CD4-positive, alpha-beta T cell (primary cell): ENCODE results near the gene CLPSL1. TPM values are rescaled to one million over a fixed set of nuclear protein-coding genes. Genes with fewer than 3 reads are reported as not detected.

ENCODE experiments used
- ATAC-seq: fragments of 200-7000 bp; cut with Tn5 transposase; one replicate; pipeline ENCODE4 v1.10.0; 2022; ENCODE audit warnings: mild to moderate bottlenecking; ENCODE audit not compliant: poor library complexity
- CTCF ChIA-PET: fragments of 350-600 bp; sonication (Branson Sonifier 250); formaldehyde crosslinking; loops from one replicate; lab custom pipeline; 2021; ENCODE audit warnings: antibody characterized with exemption, inconsistent platforms; lab: Charles Lee
- POLR2A ChIA-PET: fragments of 350-600 bp; sonication (Branson Sonifier 250); formaldehyde crosslinking; loops from one replicate; lab custom pipeline; 2021; ENCODE audit warnings: antibody characterized with exemption, inconsistent platforms; lab: Charles Lee
- DNase-seq, 14 experiments: peaks; one replicate each; pipeline ENCODE4 v3.0.0-alpha.2; 2013 to 2020; ENCODE audit warnings: mixed read lengths in 2 of 14
- H3K27ac ChIP-seq, 2 donors: one replicate each; pipeline versions ENCODE4 v1.5.1 to v1.7.0; 2013; ENCODE audit warnings: low read length in 2 of 2, low read depth in 1 of 2, mild to moderate bottlenecking in 1 of 2
- H3K27me3 ChIP-seq, 2 experiments: 1 replicate in 1 of 2; 2 replicates in 1 of 2; pipeline versions ENCODE4 v1.6.1 to v1.7.0; 2013; ENCODE audit warnings: low read length in 2 of 2, control low read depth in 1 of 2, mild to moderate bottlenecking in 1 of 2, moderate library complexity in 1 of 2; ENCODE audit not compliant: insufficient read depth in 2 of 2, control insufficient read depth in 1 of 2
- H3K36me3 ChIP-seq: one replicate; pipeline ENCODE4 v1.6.1; 2013; ENCODE audit warnings: low read length, control low read depth; ENCODE audit not compliant: insufficient read depth
- H3K4me1 ChIP-seq: one replicate; pipeline ENCODE4 v1.6.1; 2013; ENCODE audit warnings: low read length, control low read depth; ENCODE audit not compliant: insufficient read depth
- H3K4me3 ChIP-seq: one replicate; pipeline ENCODE4 v1.5.1; 2013; ENCODE audit warnings: mild to moderate bottlenecking, low read length, moderate library complexity
- H3K9me3 ChIP-seq, 2 experiments: 1 replicate in 1 of 2; 2 replicates in 1 of 2; pipeline versions ENCODE4 v1.6.1 to v1.7.0; 2013; ENCODE audit warnings: low read length in 2 of 2, mild to moderate bottlenecking in 2 of 2, control low read depth in 1 of 2, moderate library complexity in 1 of 2; ENCODE audit not compliant: control insufficient read depth in 1 of 2, insufficient read depth in 1 of 2
- H3K27ac Mint-ChIP-seq: one replicate; pipeline ENCODE4 v1.8.0; 2020; ENCODE audit warnings: mixed read lengths
- H3K27me3 Mint-ChIP-seq: one replicate; pipeline ENCODE4 v1.8.0; 2021; ENCODE audit warnings: mixed read lengths
- H3K36me3 Mint-ChIP-seq: one replicate; pipeline ENCODE4 v1.8.0; 2021; ENCODE audit warnings: low read depth, mixed read lengths
- H3K4me1 Mint-ChIP-seq: one replicate; pipeline ENCODE4 v1.8.0; 2021; ENCODE audit warnings: low read depth, mixed read lengths
- H3K4me3 Mint-ChIP-seq: one replicate; pipeline ENCODE4 v1.8.0; 2020; ENCODE audit warnings: mild to moderate bottlenecking, mixed read lengths
- H3K9me3 Mint-ChIP-seq: one replicate; pipeline ENCODE4 v1.8.0; 2020; ENCODE audit warnings: mixed read lengths
- CTCF ChIP-seq: fragments of 200-600 bp; IDR thresholded peaks from one replicate; pipeline ENCODE4 v1.8.0; 2022; ENCODE audit warnings: antibody characterized with exemption, mild to moderate bottlenecking
- intact Hi-C, 2 experiments: fragments of 100-400 bp; cut with DNase I in 1 of 2; cut with micrococcal nuclease in 1 of 2; formaldehyde crosslinking; loops; one replicate each; pipeline versions ENCODE4 v1.15.1 to v1.9.0; 2023 to 2025; cut with DNase I, micrococcal nuclease
- total RNA-seq, 174 experiments: library from RNA in 2 of 174; stranded (reverse) in 2 of 174; gene quantifications; one replicate each; pipeline ENCODE4 v1.2.3 and lab custom pipeline; 2021 to 2026

Gene CLPSL1
- total RNA-seq, 2 experiments from 2014 or later: not detected

- Mint-ChIP-seq H3K9me3 (no peaks in the 10 kb centered on the region), H3K4me1 (no peaks in the 10 kb centered on the region), H3K36me3 (no peaks in the 10 kb centered on the region), H3K27ac (no peak overlapping the region), H3K4me3 (no peak overlapping the region), H3K27me3 (peaks cover 36% of the 10 kb centered on the region)
- ATAC-seq (no peak), DNase-seq (no peak)
- intact Hi-C loops: no loop called here
- H3K27ac ChIP-seq: no peak overlapping the region
- no peaks in the 10 kb centered on the region for H3K36me3 ChIP-seq
- peaks cover 15 to 25% of the 10 kb centered on the region in 2 experiments for H3K27me3 ChIP-seq
- H3K4me1 ChIP-seq: peaks cover 11% of the 10 kb centered on the region
- no peak overlapping the region for H3K4me3 ChIP-seq
- POLR2A ChIA-PET: no interaction called here
- H3K9me3 ChIP-seq: peaks cover 0 to 14% of the 10 kb centered on the region in 2 experiments
- no peak for TF ChIP-seq CTCF
- CTCF ChIA-PET: no interaction called here
These were observed 29.0 kb downstream of the CLPSL1 start for GRCh38 chr6:35809809-35810208.

GRCh38 chr6:35810971-35811698 is 30.3 kb downstream of the CLPSL1 start:
- H3K9me3 Mint-ChIP-seq: no peaks in the 10 kb centered on the region
- no peak for ATAC-seq

GRCh38 chr6:35811699-35811995 is 30.8 kb downstream of the CLPSL1 start:
- H3K27ac ChIP-seq: no peak overlapping the region
- ATAC-seq: no peak
- H3K4me1 ChIP-seq: peaks cover 3% of the 10 kb centered on the region
- ChIA-PET CTCF (no interaction called here), POLR2A (no interaction called here)
- no peak overlapping the region for H3K4me3 Mint-ChIP-seq
- H3K27ac Mint-ChIP-seq: no peak overlapping the region
- intact Hi-C loops: no loop called here
- H3K36me3 Mint-ChIP-seq: no peaks in the 10 kb centered on the region
- DNase-seq: no peak
- peaks cover 5 to 10% of the 10 kb centered on the region in 2 experiments for H3K27me3 ChIP-seq
- H3K9me3 ChIP-seq: peaks cover 0 to 16% of the 10 kb centered on the region in 2 experiments
- no peaks in the 10 kb centered on the region for H3K4me1 Mint-ChIP-seq
- no peak overlapping the region for H3K4me3 ChIP-seq
- H3K27me3 Mint-ChIP-seq: peaks cover 22% of the 10 kb centered on the region
- H3K9me3 Mint-ChIP-seq: no peaks in the 10 kb centered on the region
- no peaks in the 10 kb centered on the region for H3K36me3 ChIP-seq
- no peak for TF ChIP-seq CTCF

More at GRCh38 chr6:35810971-35811698, 30.3 kb downstream of the CLPSL1 start:
- Histone ChIP-seq H3K27me3 (peaks cover 6 to 16% of the 10 kb centered on the region in 2 experiments), H3K27ac (no peak overlapping the region), H3K4me1 (peaks cover 3% of the 10 kb centered on the region), H3K36me3 (no peaks in the 10 kb centered on the region), H3K9me3 (peaks cover 0 to 11% of the 10 kb centered on the region in 2 experiments), H3K4me3 (no peak overlapping the region)
- peaks cover 27% of the 10 kb centered on the region for H3K27me3 Mint-ChIP-seq
- H3K36me3 Mint-ChIP-seq: no peaks in the 10 kb centered on the region
- ChIA-PET POLR2A (no interaction called here), CTCF (no interaction called here)
- intact Hi-C loops: no loop called here
- no peak for DNase-seq
- H3K27ac Mint-ChIP-seq: no peak overlapping the region
- no peak for TF ChIP-seq CTCF
- no peaks in the 10 kb centered on the region for H3K4me1 Mint-ChIP-seq
- no peak overlapping the region for H3K4me3 Mint-ChIP-seq
